ENCODE results near the gene FGFRL1. TPM values are rescaled to one million over a fixed set of nuclear protein-coding genes. Genes with fewer than 3 reads are reported as not detected.

The FGFRL1 gene
- total RNA-seq, 2 donors from 2014 or later = 38.7 to 50.4 TPM

- Histone ChIP-seq H3K36me3 (replicated peaks in 1 of 2; ENCODE audit: insufficient read depth in 1 of 2, low read depth in 2 of 2) (peaks cover 4 to 5% of the 10 kb centered on the region in 2 donors), H3K4me1 (peaks cover 12% of the 10 kb centered on the region), H3K9me3 (no peaks in the 10 kb centered on the region), H3K4me3 (no peak overlapping the region), H3K27ac (no peak overlapping the region), H3K27me3 (no peaks in the 10 kb centered on the region)
- TF ChIP-seq, protein P1, sequence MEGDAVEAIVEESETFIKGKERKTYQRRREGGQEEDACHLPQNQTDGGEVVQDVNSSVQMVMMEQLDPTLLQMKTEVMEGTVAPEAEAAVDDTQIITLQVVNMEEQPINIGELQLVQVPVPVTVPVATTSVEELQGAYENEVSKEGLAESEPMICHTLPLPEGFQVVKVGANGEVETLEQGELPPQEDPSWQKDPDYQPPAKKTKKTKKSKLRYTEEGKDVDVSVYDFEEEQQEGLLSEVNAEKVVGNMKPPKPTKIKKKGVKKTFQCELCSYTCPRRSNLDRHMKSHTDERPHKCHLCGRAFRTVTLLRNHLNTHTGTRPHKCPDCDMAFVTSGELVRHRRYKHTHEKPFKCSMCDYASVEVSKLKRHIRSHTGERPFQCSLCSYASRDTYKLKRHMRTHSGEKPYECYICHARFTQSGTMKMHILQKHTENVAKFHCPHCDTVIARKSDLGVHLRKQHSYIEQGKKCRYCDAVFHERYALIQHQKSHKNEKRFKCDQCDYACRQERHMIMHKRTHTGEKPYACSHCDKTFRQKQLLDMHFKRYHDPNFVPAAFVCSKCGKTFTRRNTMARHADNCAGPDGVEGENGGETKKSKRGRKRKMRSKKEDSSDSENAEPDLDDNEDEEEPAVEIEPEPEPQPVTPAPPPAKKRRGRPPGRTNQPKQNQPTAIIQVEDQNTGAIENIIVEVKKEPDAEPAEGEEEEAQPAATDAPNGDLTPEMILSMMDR (IDR thresholded peaks at IDR 0.05) = no peak
- TF ChIP-seq POLR2A (IDR thresholded peaks at IDR 0.05) = no peak
- intact Hi-C loops (cut with DNase I) = no loop called here
- 89 to 92% methylated on average over 15 to 19 of the region's 19 CpGs for WGBS, 2 donors
- DNase-seq (no peak), ATAC-seq (no peak)
Observed at GRCh38 chr4:1022739-1023066, 11.3 kb downstream of the FGFRL1 start.

DNA sequence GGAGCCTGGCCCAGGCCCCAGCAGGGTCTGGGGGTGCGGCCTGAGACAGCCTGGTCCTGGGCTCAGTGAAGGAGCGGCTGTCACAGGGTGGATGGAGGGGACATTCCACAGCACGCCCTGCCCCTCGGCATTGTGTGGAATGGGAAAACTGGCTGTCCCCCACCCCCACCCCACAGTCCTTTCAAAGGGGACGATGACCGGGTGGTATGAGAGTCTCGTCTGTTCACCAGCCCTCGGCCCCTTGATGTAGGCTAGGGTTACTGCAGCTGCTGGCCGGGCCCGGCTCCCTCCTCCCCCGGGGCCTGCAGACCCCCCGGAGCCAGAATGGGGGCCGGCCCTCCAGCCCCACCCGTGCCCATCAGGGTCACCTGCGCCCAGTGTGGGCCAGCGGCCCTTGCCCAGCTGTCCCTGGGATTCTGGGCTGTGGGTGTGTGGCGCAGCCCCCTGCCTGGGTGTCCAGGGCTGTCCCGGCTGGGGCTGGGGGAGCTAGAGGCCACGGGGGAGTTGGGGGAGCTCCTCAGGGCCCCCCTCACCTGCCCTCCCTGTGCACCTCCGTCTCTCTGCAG is 11.7 kb downstream of the FGFRL1 start:
- Histone ChIP-seq H3K9me3 (no peaks in the 10 kb centered on the region), H3K27me3 (no peaks in the 10 kb centered on the region), H3K4me1 (peaks cover 12% of the 10 kb centered on the region), H3K27ac (no peak overlapping the region), H3K36me3 (replicated peaks in 1 of 2; ENCODE audit: insufficient read depth in 1 of 2, low read depth in 2 of 2) (peaks cover 4 to 5% of the 10 kb centered on the region in 2 donors), H3K4me3 (no peak overlapping the region)
- no peak for DNase-seq
- ATAC-seq = no peak
- TF ChIP-seq POLR2A (IDR thresholded peaks at IDR 0.05) = no peak
- TF ChIP-seq, protein P1 (IDR thresholded peaks at IDR 0.05) = no peak
- intact Hi-C loops (cut with DNase I) = no loop called here
- 94 to 100% methylated on average over 6 to 16 of the region's 20 CpGs for WGBS, 2 donors

DNA sequence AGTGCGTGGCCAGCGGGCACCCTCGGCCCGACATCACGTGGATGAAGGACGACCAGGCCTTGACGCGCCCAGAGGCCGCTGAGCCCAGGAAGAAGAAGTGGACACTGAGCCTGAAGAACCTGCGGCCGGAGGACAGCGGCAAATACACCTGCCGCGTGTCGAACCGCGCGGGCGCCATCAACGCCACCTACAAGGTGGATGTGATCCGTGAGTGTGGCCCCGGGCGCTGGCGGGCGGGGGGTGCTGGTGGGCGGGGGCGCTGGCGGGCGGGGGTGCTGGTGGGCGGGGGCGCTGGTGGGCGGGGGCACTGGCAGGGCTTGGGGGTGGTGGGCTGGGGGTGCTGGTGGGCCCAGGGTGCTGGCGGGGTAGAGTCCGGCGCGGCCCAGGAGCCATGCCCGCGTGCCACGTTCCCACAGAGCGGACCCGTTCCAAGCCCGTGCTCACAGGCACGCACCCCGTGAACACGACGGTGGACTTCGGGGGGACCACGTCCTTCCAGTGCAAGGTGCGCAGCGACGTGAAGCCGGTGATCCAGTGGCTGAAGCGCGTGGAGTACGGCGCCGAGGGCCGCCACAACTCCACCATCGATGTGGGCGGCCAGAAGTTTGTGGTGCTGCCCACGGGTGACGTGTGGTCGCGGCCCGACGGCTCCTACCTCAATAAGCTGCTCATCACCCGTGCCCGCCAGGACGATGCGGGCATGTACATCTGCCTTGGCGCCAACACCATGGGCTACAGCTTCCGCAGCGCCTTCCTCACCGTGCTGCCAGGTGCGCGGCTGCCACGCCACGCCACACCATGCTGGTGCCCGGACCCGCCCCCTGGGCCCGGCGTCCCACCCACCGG is 12.7 kb downstream of the FGFRL1 start:
- Histone ChIP-seq H3K9me3 (no peaks in the 10 kb centered on the region), H3K4me1 (peaks cover 12% of the 10 kb centered on the region), H3K27me3 (no peaks in the 10 kb centered on the region), H3K27ac (no peak overlapping the region), H3K4me3 (no peak overlapping the region), H3K36me3 (replicated peaks in 1 of 2; ENCODE audit: insufficient read depth in 1 of 2, low read depth in 2 of 2) (peaks cover 4 to 5% of the 10 kb centered on the region in 2 donors)
- WGBS, 2 donors = 97 to 98% methylated on average over 44 to 63 of the region's 83 CpGs
- no peak for TF ChIP-seq POLR2A (IDR thresholded peaks at IDR 0.05)
- TF ChIP-seq, protein P1 (IDR thresholded peaks at IDR 0.05) = no peak
- intact Hi-C loops (cut with DNase I) = no loop called here
- no peak for DNase-seq
- ATAC-seq = no peak

DNA sequence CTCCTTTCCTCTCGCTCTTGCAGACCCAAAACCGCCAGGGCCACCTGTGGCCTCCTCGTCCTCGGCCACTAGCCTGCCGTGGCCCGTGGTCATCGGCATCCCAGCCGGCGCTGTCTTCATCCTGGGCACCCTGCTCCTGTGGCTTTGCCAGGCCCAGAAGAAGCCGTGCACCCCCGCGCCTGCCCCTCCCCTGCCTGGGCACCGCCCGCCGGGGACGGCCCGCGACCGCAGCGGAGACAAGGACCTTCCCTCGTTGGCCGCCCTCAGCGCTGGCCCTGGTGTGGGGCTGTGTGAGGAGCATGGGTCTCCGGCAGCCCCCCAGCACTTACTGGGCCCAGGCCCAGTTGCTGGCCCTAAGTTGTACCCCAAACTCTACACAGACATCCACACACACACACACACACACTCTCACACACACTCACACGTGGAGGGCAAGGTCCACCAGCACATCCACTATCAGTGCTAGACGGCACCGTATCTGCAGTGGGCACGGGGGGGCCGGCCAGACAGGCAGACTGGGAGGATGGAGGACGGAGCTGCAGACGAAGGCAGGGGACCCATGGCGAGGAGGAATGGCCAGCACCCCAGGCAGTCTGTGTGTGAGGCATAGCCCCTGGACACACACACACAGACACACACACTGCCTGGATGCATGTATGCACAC is 13.6 kb downstream of the FGFRL1 start:
- no peak for DNase-seq
- Histone ChIP-seq H3K36me3 (replicated peaks in 1 of 2; ENCODE audit: insufficient read depth in 1 of 2, low read depth in 2 of 2) (peaks cover 4 to 5% of the 10 kb centered on the region in 2 donors), H3K27ac (no peak overlapping the region), H3K4me1 (peaks cover 13% of the 10 kb centered on the region), H3K27me3 (no peaks in the 10 kb centered on the region), H3K4me3 (no peak overlapping the region), H3K9me3 (no peaks in the 10 kb centered on the region)
- WGBS, 2 donors = 94 to 95% methylated on average over 25 to 27 of the region's 32 CpGs
- TF ChIP-seq, protein P1 (IDR thresholded peaks at IDR 0.05) = no peak
- TF ChIP-seq POLR2A (IDR thresholded peaks at IDR 0.05) = no peak
- no peak for ATAC-seq
- intact Hi-C loops (cut with DNase I) = no loop called here
